Epithelial cell of esophagus (primary cell): Measurements from ENCODE around the gene RBMY1D.
"Not testable (repeated sequence)": the region's sequence is repeated elsewhere in the genome, so short reads cannot be mapped to it uniquely, and the experiment has no call there.

Experiments used
- DNase-seq: peaks from one replicate; pipeline ENCODE4 v3.0.0; 2010; ENCODE audit warnings: low read depth
- H3K4me3 ChIP-seq: 2 replicates; pipeline ENCODE4 v1.5.1; 2011; ENCODE audit warnings: mild to moderate bottlenecking, low read length, control low read depth
- CTCF ChIP-seq: IDR thresholded peaks from 2 replicates; pipeline ENCODE4 v1.5.1; 2011; ENCODE audit warnings: low read depth, mild to moderate bottlenecking, low read length, control low read depth, inconsistent platforms; ENCODE audit not compliant: insufficient read depth; ENCODE audit errors: missing control alignments

The RBMY1D gene

GRCh38 chrY:21894426-21894825, at the start of gene RBMY1D:
Gene RBMY1D (minus strand): TSS chrY:21894526. CDS start chrY:21892513, 2,013 bp downstream.
- not testable (repeated sequence) for H3K4me3 ChIP-seq, DNase-seq

GRCh38 chrY:21917932-21918331, 23.6 kb upstream of the RBMY1D start, which contains the start of gene RBMY1E:
Gene RBMY1E (minus strand): TSS chrY:21918032. CDS start chrY:21916054, 1,978 bp downstream.
- H3K4me3 ChIP-seq, DNase-seq: not testable (repeated sequence)

DNA sequence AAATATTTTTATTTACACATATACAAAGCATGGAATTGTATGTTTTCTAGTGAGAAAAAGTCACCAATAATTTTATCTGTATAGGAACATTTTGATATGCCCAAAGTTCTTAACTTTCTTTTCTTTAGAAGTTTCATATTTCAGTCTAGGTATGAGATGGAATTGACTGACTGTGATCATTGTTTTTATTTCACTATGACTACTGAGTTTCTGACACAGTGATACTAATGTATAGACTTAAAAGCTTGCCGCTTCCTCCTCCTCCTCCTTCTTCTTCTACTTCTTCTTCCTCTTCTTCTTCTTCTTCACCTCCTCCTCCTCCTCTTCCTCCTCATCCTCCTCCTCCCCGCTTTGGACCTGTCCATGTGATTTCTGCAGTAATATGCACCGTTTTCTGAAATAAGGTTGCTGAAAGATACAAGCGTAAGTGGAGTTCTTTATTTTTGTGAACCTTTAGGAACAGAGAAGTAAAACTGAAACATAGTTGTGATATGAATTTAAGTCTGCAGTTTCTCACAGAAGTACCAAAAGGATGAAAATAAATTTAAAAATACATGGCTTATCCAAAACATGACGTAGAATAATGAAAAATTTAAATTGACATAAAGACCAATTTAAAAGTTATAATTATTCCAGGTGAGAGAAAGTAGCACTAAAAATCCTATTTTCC, 24.8 kb downstream of the RBMY1D start:
- H3K4me3 ChIP-seq, DNase-seq: not testable (repeated sequence)

DNA sequence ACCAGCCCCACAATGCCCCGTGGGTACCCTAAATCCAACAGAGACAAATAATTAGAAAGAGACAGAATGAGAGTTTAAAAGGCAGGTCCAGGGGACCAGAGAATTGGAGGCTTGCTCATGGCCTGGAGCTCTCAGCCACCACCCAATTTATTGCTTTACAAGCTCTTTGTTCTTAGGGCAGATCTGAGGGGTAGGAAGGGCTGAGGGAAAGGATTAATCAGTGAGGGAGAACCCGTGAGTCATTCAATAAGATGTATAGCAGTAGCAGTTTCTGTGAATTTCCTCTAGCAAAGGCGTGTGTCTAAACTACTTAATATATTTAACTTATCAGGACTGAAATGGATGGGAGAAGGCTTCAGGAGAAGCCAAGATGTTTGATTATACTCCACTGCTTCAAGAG, 48.8 kb downstream of the RBMY1D start:
- TF ChIP-seq CTCF, result no peak
- no peak for DNase-seq

GRCh38 chrY:21842090-21842489, 52.2 kb downstream of the RBMY1D start:
- no peak for DNase-seq

More for the DNA sequence above, 48.8 kb downstream of the RBMY1D start:
- no peak overlapping the region for H3K4me3 ChIP-seq

GRCh38 chrY:21839489-21839888, 54.8 kb downstream of the RBMY1D start:
- no peak overlapping the region for H3K4me3 ChIP-seq
- DNase-seq, result no peak
- no peak for TF ChIP-seq CTCF

More at GRCh38 chrY:21842090-21842489, 52.2 kb downstream of the RBMY1D start:
- H3K4me3 ChIP-seq, result no peak overlapping the region
- no peak for TF ChIP-seq CTCF

DNA sequence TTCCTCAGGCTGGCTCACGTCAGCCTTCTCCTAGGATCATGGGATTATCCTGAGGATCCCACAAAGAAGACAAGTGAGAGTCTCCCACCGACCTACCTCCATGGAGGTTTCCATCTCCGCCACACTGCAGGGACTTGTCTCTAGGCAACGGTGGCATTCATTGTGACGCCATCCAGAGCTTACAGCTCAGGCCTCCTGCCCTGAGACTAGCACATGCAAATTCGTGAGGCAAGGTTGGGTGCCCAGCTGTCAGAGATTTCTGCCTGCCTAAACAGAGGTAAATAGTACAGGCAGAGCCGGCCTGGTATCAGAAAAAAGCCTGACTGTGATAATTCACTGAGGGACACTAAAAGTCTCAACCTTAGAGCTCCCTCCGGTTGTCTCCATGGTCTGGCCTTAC, 58.0 kb downstream of the RBMY1D start:
- no peak overlapping the region for H3K4me3 ChIP-seq
- DNase-seq, result no peak
- TF ChIP-seq CTCF, result no peak

DNA sequence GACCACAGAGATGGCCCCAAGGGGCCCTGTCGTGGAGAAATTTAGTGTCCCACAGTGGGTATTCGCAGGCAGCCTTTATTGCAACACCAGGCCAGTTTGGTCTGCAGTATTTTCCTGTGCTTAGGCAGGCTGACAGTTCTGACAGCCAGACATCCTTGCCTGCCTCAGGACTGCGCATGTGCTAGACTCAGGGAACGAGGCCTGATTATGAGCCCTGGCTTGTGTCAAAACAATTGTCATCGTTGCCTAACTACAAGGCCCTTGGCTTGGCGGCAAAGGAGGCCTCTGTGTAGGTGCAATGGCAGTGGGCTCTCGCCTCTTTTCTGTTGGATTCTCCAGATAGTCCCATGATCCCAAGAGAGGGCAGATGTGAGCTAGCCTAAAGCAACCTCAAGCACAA, 59.3 kb downstream of the RBMY1D start:
- no peak for TF ChIP-seq CTCF
- no peak overlapping the region for H3K4me3 ChIP-seq
- DNase-seq, result no peak
